Hematopoietic multipotent progenitor cell treated with erythropoietin and hydrocortisone succinate and interleukin-3 and kit ligand, for 15 days (in vitro differentiated cells): ENCODE results near the gene BNC1.

Experiments used
- DNase-seq: peaks from one replicate; pipeline ENCODE4 v3.0.0-alpha.2; 2015; ENCODE audit warnings: low spot score

BNC1 gene, protein sequence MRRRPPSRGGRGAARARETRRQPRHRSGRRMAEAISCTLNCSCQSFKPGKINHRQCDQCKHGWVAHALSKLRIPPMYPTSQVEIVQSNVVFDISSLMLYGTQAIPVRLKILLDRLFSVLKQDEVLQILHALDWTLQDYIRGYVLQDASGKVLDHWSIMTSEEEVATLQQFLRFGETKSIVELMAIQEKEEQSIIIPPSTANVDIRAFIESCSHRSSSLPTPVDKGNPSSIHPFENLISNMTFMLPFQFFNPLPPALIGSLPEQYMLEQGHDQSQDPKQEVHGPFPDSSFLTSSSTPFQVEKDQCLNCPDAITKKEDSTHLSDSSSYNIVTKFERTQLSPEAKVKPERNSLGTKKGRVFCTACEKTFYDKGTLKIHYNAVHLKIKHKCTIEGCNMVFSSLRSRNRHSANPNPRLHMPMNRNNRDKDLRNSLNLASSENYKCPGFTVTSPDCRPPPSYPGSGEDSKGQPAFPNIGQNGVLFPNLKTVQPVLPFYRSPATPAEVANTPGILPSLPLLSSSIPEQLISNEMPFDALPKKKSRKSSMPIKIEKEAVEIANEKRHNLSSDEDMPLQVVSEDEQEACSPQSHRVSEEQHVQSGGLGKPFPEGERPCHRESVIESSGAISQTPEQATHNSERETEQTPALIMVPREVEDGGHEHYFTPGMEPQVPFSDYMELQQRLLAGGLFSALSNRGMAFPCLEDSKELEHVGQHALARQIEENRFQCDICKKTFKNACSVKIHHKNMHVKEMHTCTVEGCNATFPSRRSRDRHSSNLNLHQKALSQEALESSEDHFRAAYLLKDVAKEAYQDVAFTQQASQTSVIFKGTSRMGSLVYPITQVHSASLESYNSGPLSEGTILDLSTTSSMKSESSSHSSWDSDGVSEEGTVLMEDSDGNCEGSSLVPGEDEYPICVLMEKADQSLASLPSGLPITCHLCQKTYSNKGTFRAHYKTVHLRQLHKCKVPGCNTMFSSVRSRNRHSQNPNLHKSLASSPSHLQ

GRCh38 chr15:83284559-83285283 lies at the start of gene BNC1:
Gene BNC1 (minus strand): TSS chr15:83284664. CDS start chr15:83284628, 36 bp downstream.
- no peak for DNase-seq

- DNase-seq: no peak
These were observed 42.6 kb upstream of the BNC1 start for GRCh38 chr15:83327041-83327440.

GRCh38 chr15:83324799-83325198 lies 40.3 kb upstream of the BNC1 start:
- DNase-seq: no peak

GRCh38 chr15:83323296-83323711 lies 38.8 kb upstream of the BNC1 start:
- no peak for DNase-seq

GRCh38 chr15:83322691-83323090 lies 38.2 kb upstream of the BNC1 start:
- DNase-seq: no peak

DNA sequence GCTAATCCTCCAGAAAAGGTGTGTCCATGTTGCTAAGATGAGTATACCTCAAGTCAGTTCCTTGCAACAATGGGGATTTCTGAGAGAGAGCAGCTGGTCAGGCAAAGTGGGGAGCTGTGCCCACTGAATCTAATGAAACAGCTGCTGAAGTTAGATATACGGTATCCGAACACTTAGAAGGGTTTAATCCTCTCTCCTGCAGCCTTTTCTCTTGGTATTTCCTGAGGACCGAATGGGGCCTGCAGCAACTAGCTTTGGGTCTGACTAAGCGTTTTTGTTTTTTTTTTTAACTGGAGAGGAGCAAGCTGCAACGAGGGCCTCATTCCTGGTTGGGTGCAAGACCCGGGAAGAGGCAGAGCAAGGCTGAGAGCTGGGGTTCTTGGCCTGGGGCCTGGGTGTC lies 37.6 kb upstream of the BNC1 start:
- DNase-seq: no peak

GRCh38 chr15:83320844-83321243 lies 36.4 kb upstream of the BNC1 start:
- DNase-seq: no peak

DNA sequence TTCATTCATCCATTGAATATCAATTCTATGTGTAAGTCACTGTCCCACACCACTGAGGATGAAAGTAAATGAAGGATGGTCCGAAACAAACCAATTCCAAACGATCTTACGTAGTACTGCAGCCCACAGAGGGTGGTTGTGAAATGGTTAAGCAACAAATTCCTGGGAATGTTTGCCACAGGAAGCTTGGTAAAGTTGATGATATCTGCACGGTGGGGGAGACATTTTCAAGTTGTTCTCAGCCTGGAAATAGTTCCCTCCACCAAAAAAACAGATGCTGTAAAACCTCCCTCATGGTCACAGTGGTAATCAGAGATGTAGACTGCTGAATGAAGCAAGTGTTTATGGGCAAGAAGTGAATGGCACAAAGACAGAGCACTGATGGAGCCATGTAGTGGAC lies 35.9 kb upstream of the BNC1 start:
- DNase-seq: no peak

DNA sequence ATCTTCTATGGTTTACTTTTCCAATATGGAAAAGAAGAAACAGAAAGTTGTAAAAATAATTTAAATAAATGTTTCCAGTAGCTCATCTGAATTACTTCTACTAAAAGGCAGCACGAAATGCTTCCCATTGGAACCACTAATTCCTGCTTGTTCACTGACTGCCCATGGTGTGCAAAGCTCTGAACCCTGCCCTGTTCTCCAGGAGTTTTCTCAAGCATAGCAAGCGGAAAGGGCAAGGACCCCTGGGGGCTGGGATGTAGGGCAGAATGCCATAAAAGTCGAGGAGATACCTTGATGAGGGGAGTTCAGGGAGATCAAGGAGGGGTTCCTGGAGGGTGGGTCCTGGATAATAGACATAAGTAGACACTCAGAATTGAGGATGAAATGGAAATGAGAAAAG lies 35.3 kb upstream of the BNC1 start:
- no peak for DNase-seq

DNA sequence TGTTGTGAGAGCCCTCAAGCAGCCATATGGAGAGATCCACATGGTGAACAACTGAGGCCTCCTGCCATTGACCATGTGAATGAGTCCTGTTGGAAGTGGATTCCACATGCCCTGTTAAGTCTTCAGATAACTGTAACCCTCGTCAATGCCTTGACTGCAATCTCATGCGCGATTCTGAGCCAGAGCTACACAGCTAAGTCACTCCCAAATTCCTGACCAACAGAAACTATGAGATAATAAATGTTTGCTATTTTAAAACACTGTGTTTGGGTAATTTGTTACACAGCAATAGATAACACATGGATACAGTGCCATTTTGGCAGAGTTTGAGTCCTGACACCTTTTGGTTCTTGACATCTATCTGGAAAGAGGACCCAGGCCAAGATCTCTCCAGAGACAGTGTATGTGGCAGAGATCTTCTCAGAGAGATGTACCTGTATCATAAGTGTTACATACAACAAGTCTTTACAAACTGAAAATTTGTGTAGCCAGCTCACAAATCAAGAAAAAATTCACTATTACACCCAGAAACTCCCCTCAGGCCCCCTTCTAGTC lies 34.5 kb upstream of the BNC1 start:
- no peak for DNase-seq

DNA sequence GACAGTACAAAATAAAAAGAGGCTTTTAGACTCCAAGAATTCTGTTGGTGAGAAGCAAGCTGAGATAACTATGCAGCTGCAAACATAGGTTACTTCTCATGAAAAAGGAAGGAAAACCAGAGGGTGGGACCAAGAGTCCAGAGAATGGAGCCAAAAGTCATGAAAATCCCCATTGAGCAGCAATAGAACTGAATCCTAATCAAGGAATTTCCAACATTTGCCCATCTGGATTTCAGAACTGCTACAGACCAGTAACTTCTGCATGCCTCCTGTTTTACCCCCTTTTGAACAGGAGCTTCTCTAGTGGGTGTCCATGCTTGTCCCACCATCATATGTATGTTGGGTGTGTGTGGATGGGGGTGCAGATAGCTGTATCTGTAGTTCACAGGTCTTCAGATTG lies 33.6 kb upstream of the BNC1 start:
- no peak for DNase-seq

DNA sequence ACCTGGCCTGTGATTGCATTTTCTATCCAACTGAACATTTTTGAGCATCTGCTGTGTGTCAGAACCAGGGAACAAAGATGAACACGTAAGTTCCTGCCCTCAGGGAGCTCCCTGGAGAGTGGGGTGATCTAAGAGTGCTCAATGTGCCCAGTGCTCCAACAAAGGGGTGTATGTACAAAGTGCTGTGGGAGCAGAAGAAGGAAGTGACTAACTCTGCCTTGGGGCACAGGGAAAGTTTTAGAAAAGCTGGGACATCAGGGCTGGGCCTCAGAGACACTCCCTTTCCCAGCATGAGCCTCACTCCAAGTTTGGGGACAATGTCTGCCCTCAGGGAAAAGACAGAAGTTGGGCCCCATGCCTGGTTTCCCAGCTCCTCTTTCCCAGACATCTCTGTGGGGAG lies 27.6 kb upstream of the BNC1 start:
- DNase-seq: no peak

GRCh38 chr15:83310521-83311456 lies 26.3 kb upstream of the BNC1 start:
- DNase-seq: no peak

DNA sequence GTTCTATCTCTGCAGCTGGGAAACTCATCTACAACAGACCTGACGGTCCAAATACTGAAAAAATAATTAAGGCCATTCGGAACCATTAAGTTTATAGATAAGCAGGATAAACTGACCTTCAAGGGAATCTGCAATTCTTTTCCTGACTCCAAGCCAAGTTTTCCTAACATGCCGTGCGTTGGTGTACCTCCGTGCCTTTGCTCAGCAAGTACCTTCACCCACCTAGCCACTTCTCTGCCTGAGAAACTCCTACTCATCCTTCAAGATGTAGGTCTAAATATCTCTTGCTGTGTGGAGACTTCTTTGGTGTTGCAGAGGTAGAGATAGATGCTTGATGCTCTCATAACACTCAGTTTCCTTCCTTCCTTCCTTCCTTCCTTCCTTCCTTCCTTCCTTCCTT lies 24.2 kb upstream of the BNC1 start:
- DNase-seq: no peak

- DNase-seq: no peak
These were observed 22.1 kb upstream of the BNC1 start for GRCh38 chr15:83306561-83306960.

GRCh38 chr15:83305704-83306291 lies 21.3 kb upstream of the BNC1 start:
- no peak for DNase-seq

DNA sequence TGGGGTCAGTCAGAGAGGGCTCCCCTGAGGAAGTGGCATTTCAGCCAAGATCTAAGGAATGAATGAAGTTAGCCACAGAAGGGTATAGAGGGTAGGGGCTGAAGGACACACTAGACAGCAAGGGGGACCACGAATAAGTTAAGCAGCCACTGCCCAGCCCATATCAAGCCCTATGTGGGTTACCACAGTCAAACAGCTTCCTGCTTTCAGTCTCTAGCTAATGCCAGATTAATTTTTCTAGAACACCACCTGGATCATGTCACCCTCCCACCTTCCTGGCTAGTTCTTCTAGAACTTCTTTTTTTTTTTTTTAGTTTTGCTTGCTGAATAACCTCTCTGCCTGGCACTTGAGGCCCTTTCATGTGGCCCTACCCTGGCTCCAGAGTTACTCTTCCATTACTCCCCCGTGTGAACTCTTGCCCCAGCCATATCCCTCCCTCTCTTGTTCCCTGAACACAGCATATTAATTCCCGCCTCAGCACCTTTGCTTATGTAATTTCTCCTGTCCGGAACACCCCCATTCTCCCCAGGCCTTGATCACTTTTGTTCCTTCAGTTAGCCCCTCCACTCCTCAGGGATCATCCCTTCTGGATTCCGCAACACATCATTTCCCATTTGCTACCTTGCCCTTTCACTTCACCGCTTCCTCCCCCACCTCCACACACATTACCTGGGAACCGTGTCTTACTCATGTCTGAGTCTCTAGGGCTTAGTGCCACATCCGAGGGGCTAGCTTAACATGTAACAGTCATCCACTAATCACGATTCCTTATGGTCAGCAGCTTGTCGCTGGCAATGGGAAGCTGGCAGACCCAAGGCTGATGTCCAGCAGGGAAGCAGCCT lies 20.6 kb upstream of the BNC1 start:
- no peak for DNase-seq

- DNase-seq: no peak
These were observed 19.1 kb upstream of the BNC1 start for GRCh38 chr15:83303535-83303934.

DNA sequence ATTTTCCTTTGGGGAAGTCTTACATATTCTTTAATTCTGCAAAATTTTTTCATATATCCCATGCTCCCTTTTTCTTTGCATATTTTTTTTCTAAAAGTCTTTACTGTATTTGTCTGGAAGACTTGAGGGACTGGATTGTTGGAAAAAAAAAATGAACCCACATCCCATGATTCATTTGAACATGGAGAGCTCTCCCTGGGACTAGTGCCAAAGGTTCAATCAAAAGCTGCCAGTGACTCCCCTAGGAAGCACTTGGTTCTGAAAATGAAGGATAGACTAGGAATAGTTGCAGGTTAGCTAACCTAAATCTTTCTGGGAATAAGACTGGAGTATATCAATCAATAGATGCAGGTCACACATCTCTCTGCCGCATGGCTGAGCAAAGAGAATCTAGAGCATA lies 16.4 kb upstream of the BNC1 start:
- DNase-seq: no peak

GRCh38 chr15:83299462-83299861 lies 15.0 kb upstream of the BNC1 start:
- no peak for DNase-seq
